NCI-H2107 treated with DMSO at 0.1 percent for 48 hours (cell line): ENCODE data around the gene SMIM13.
A peak's percentile ranks its signal among the peaks of the same experiment; 100 is the strongest.

ENCODE experiments used
- DNase-seq: peaks from one replicate; lab custom pipeline; 2025; ENCODE audit not compliant: unreplicated experiment; lab: John Stamatoyannopoulos, UW

SMIM13 gene

DNA sequence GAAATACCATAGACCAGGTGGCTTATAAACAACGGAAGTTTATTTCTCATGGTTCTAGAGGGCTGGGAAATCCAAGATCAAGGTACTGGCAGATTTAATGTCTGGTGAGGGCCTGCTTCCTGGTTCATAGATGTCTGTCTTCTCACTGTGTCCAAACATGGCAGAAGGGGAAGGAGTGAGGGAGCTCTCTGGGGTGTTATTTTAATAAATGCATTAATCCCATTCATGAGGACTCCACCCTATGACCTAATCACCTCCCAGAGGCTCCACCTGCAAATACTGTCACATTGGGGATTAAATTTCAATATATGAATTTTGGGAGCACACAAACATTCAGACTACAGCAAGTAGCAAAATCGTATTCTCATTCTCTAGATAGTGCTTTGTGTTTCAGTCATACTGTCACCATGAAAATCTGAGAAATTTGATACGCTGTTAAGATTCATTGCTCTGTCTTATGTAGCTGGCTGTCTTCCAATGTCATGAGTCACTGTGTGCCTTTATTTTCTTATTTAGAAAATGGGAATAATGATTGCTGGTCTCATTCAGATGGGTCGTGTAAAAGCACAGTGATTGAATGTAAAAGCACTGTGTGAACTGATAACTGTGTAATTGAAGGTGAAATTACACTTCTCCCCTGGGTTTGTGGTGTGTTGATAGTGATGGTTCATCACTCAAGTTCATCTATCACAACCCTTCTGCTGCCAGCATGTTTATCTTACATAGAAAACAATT, 26.8 kb downstream of the SMIM13 start:
- DNase-seq = peak; percentile 24

DNA sequence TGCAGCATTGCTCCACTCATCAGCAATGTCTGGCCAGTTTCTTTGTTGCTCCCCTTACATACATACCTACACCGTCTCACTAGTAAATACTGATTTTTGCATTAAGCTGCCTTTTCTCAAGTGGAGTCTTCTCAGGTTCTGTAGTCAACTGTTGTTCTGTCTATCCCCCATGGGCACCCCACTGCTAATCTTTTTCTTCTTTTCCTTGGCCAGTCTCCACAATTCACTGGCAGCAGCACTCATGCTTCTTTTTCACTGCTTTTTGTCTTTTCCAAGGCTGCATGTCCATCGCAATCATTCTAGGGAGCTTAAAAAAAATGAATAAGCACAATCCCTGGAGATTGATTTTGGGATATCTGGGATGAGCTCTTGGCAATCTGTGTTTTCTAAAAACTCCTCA, 28.2 kb downstream of the SMIM13 start:
- DNase-seq = no peak

DNA sequence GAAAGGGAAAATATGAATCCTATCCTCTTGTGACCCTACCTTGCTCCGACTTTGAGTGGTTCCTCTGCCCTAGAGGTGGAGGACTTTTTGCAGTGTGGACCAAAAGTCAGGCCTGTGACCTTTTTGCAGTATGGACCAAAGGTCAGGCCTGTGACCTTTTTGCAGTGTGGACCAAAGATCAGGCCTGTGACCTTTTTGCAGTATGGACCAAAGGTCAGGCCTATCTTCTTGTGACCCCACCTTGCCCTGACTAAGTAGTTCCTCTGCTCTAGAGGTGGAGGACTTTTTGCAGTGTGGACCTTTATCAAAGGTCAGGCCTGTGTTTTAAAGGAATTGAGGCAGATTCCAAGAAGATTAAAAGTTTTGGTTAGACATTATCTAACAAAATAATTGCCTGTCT, 28.7 kb downstream of the SMIM13 start:
- no peak for DNase-seq

DNA sequence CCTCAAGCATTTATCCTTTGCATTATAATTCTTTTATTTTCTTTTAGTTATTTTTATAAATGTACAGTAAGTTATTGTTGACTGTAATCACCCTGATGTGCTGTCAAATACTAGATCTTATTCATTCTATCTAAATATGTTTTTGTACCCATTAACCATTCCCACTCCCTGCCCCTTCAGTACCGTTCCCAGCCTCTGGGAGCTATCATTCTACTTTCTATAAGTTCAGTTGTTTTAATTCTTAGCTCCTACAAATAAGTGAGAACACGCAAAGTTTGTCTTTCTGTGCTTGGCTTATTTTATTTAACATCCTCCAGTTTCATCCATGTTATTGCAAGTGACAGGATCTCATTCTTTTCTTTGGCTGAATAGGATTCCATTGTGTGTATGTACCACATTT, 30.3 kb downstream of the SMIM13 start:
- DNase-seq = no peak

DNA sequence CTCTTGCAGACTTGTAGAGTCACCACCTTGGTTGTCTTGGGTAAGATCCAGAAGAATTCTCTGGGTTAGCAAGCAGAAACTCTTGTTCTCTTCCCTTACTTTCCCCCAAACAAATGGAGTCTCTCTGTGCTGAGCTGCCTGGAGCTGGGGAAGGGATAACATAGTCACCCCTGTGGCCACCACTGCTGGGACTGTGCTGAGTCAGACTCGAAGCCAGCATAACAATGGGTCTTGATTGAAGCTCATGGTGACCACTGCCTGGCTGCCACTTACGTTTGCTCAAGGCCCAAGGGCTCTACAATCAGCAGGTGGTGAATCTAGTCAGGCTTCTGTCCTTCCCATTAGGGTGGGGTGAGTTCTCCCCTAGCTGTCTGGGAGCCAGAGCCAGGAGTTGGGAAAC, 33.2 kb downstream of the SMIM13 start:
- no peak for DNase-seq

DNA sequence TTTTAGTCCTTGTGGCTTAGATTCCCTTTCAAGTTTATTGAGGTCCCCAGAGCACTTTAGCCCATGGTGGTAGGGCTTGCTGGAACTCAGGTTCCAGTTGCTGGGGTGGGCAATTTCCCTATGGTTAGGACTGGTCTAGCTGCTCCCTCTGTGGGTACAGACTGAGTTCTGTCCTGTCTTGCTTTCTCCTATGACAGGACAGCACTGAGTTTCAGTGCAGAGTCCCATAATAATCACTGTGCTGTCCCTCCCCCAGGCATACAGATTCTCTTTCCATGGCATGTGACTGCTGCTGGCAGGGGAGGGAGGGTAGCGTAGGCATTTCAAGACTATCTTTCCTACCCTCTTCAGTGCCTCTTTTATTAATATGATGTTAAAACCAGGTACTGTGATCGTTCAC, 35.0 kb downstream of the SMIM13 start:
- no peak for DNase-seq

DNA sequence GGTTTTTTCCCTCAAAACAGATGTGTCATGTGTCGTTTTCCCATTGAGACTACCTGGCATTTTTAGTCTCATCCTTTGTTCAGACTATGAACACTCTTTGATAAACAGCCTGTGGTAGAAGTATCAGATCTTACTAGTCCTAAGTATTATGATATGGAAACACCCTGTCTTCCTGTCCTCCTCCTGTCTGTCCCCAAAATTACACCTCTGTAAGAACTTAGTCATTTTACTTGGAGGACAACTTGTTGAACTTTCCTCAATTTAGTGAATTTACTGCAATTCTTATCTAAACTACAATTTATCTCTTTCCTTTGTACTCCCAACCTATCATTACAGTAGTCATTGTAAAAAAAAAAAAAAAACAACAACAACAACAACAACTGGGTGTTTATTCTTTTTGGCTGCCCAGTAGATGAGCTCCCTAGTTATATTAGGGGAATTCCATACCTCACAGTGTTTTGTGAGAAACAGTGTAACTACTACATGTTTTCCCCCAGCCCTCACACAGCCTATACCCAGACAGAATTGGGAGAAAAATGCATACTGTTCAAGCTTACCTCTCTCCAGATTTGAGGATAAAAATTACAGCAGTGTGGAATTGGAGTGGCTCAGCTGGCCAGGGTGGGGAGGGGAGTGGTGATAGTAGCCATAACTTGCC, 36.4 kb downstream of the SMIM13 start:
- DNase-seq = no peak

DNA sequence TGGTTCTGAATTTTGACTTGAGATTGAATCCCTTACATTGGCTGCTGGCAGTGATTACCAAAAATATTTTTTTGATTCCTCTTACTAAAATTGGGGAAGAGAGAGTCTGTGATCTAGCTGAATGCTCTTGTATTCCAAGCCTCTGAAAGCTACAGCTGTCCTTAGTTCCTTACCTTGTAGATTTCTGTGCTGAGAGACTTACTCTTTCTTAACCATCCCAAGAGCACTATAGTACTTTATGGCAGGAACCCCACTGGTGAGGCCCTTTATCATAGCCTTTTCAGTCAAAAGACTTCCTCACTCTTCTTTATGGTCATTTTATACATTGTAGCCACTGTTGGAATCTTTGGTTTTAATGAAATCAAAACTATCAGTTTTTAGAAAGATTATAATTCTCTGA, 37.0 kb downstream of the SMIM13 start:
- DNase-seq = no peak

DNA sequence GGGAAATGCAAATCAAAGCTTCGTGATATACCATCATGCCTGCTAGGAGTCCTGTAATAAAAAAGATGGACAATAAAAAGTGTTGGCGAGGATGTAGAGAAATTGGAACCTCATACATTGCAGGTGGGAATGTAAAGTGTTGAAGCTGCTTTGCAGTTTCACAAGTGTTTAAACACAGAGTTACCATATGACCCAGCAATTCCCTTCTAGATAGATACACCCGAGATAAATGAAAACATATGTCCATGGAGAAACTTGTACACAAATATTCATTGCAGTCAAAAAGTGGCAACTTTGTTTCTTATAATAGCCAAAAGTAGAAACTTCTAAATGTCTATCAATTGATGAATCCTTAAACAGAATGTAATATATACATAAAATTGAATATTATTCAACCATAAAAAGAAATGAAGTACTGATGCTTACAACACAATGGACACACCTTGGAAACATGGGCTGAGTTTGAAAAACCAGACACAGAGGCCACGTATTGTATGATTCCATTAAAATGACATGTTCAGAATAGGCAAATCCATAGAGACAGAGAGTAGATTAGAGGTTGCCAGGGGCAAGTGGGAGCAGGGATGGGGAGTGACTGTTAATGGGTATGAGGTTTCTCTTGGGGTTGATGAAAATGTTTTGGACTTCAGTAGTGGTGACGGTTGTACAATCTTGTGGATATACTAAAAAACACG, 38.7 kb downstream of the SMIM13 start:
- no peak for DNase-seq

DNA sequence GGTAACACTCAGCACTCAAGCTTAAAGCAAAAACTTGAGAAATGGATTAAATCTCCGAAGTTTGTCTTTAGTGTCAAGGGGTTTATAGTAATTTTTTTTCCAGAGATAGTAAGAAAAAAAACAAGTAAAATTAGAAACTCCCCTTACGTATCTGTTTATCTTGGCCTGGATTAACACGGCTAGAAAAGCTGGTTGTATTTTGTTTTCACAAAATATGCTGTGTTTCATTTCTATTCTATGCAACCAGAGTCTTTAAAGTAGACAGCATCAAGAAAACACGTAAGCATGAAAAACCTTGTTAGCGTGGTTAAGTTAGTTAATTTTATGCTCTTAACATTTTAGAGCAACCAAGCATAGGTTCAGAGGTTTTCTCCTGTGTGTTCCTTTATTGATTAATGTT, 39.6 kb downstream of the SMIM13 start:
- DNase-seq = no peak

DNA sequence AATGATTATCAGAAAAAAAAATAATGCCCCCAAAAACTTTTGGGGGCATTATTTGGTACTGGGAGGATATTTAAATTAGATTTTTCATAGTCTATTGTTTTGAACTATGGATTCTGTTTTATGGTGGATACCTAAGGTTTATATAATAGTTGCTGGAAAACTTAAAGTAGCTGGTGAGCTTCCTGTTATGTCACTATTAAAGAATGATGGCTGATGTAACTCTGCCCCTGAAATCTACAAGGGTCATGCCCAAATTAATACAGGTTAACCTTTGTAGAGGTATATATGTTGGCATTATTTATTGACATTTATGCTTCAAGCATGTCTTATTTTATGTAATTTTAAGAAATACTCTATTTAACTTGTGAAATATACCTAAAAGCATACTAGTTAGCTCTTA, 43.2 kb downstream of the SMIM13 start:
- no peak for DNase-seq

DNA sequence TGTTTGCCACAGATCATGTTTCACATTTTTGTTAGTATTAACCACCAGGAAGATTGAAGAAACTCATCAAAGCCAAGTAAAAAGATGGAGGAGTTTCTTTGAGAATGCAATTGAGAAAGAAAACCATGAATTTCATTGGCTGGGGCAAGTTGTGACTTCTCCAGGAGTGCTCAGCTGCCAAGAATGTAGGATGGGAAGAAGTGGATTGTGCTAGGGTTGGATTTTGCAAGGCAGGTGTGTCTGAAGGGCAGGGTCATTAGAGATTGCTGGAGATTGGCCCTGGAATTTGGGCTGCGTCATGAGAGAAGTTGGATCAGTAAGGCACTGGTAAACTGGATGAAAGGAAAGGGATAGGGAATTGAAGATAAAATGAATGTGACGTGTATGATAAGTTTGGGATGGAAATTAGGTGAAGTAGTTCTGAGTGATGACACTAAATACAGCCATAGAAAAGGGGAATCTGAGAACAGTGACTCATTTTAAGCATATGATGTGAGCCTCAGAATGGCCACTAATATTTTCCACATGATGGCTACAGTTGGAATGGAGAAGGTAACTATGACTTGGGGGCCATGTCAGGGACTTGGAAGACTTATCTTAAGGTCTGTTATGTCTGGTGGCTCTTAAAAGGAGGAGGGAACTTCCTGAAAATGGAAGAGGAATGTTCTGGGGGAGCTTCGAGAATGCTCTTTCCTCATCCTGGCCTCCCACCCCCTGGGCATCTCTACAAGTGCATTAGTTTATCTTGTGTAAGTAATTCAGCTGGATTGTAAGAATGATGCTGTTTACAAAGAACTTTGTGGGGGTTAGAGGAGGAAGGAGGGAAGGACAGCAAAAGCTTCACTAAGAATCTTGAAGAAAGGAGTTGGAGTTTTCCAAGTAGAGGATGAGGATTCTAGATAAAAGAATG, 45.7 kb downstream of the SMIM13 start:
- DNase-seq = no peak

DNA sequence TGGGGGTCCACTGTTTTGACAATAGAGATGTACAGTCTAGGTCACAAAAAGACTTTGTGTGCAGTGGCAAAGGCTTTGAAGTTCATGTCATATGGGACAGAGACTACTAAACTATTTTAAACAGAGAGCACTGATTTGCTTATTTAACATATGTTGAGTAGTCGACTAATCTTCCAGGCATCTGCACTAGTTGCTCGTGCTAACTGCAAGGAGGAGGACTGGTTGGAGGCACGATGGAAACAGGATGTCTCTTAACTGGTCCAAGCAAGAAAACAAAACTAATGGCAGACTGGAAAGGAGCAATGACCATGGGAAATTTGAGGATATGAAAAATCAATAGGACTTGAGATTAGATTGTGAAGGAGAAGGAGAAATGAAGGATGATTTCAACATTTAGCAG, 46.4 kb downstream of the SMIM13 start:
- no peak for DNase-seq

DNA sequence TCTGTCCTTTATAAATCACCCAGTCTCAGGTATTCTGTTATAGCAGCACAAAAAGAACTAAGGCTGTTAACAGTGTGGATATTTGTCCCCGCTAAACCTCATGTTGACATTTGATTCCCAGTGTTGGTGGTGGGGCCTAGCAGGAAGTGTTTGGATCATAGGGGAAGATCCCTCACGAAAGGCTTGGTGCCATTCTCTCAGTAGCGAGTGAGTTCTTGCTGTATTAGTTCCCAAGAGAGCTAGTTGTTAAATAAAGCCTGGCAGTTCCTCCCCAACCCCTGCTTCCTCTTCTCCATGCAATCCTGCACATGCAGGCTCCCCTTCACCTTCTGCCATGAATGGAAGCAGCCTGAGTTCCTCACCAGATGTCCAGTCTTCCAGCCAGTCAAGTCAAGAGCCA, 47.7 kb downstream of the SMIM13 start:
- no peak for DNase-seq

DNA sequence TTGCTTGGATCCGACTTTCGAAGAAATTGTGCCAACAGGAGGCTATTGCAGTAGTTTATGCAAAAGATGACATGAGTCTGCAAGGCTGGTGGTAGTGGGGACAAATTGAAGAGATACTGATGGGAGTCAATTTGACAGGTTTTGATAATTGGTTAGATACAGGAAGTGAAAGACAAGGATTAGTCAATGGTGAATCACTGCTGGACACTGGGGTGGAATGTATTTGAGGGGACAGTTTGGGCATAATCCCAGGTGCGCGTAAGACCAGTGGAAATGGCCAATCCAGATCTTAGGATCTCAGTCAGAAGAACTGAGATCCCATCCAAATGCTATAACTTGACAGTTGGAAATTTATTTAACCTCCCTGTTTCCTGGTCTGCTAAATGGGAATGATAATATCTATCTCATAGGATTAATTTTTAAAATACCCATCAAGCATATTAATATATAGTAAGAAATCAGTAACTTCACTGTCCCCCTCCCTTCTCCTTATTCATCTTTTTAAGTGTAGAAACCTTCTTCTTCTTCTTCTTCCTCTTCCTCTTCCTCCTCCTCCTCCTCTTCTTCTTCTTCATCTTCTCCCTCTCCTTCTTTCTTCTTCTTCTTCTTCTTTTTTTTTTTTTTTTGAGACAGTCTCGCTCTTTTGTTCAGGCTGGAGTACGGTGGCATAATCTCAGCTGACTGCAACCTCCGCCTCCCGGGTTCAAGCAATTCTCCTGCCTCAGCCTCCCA, 48.8 kb downstream of the SMIM13 start:
- no peak for DNase-seq

DNA sequence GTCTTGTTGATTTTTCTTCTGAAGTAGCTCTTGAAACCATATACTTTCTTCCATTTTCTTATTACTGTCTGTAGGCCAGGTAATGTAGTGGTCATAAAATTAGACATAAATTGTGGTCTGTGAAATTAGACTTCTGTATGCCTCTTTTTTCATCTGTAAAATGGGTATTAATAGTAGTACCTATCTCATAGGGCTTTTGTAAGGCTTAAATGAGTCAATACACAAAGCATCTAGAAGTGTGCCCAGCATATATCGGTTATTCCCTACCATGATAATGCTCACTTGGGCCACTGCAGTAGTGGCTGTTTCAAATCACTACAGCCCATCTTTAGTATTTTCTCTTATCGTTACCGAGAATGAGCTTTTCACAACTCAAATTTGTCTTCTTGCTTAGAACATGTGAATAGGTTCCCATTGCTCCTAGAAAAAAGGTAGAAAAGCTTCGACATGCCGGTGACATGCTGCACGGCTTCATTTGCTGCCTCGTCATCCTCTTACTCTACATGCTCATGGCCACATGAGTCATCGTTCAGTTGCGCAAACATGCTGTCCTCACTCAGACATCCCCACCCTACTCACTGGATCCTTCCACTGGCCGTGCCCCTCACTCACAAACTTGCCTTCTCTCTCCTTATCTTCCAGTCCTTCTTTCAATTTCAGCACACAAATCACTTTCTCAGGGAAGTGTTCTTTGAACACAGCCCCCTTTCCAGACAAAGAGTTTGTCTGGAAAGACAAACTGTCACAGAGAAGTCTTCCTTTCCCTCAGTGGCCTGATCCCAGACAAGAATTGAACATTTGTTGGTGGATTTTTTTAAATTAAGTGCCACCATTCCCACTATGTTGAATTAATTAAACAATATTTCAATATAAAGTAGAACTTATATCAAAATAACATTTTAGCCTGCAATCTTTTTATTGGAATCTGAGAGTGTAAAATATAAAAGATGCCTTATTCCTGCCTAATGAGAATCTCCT, 50.0 kb downstream of the SMIM13 start:
- no peak for DNase-seq

DNA sequence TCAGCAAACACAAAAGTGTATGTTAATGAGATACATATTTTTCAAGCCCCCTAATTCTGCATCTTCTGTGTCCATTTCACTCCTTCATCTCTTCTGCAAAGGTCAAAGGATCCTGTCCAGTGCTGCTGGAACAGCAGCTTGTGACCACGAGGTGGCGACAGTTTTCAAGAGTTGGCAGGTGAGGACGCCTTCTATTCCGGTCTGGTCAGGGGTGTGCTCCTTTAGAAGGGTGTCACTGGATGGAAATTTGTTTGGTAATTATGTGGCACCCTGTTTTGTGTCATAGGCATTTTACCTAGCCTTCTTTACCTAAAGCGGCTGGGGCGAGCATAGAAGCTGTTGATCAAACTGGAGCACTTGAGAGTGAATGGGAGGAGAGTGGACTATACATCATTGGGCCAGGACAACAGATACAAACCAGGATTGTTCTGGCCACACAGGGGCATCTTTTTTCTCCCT, 50.8 kb downstream of the SMIM13 start:
- DNase-seq = peak; percentile 32

DNA sequence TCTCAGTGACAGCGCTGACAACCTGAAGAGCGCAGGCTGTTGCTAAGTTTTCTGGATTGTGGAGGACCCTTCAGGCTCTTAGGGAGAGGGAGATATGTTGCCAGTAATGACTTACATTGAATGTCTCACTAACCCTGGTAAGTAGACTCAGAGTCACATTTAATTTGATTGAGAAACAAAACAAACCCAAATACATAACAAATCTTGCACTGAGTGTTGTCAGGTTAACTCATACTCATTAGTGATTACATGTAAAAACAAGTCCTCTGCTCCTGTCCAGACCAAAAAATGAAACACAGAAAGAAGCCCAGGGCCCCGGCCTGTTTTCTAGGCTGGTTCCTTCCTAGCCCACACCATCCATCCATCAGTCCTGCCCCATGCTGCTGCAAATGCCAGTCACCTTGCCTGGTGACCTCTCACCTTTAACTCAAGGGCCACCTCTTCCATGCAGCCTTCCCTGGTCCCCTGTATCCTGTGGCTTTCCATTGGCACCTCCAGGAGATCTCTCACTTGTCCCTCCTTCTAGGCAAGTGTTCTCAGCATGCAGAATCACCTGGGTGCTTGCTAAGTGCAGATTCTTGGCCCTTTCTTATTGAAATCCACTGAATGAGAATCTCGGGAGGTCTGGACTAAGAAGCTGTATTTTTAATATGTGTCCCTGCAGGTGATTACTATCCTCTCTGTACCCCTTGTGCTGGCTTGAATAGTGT, 52.6 kb downstream of the SMIM13 start:
- no peak for DNase-seq

DNA sequence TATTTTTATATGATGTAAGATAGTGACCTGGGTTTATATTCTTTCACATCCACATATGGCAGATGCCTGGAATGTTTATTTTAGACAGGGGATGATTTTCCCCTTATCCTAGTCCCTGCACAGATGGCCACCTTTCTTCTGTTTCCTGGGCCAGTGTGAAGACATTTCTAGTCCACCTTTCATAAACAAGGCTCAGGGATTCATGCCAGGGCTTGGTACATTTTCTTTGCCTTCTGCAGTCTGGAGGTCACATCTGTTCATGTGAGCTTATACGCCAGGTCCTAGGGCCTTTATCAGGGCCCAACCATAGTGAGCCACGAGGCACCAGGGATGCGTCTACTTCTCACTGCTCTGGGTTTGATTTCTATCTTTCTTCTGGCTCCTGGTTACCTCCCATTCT, 55.9 kb downstream of the SMIM13 start:
- DNase-seq = no peak
